Fibroblast of peridontal ligament (primary cell): ENCODE results near the gene CD300A.
A peak's percentile ranks its signal among the peaks of the same experiment; 100 is the strongest.

Source experiments
- DNase-seq: peaks from one replicate; pipeline ENCODE4 v3.0.0-alpha.2; 2010; ENCODE audit errors: extremely low read depth

The CD300A gene

DNA sequence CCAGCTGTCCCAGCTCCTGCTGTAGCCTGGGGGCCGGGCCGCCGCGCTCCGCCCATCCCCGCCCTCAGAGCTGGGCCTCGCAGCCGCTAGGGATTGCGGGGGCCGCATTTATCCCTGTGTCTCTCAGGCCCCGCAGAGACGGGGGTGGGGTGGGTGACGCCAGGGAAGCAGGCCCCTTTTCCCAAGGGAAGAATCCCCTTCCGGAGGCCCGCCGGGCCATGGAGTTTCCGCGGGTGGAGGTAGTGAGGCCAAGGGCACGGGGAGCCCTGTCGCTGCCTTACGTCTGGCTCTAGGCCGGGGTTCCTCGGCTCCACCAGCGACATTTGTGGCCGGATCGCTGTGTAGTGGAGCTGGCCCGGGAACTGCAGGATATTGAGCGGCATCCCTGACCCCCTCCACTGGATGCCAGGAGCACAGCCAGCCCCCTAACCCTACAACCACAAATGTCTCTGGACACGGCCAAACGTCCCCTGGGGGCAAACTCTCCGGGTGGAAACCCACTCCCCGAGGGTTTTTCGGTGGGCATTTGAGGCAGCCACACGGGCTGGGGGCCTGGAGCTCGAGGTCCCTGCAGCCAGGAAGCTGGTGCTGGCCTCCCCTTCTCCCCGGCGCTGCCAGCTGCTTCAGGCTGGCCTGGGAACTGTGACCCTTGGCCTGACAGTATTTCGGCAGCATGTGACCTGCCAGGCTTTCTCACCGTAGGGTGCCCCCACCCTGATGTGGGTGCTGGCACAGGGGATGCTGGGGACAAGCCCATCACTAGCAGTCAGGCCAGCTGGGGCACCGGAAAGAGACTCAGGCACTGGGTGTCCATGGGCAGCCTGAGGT is 12.0 kb upstream of the CD300A start:
- peak; percentile 1 for DNase-seq

GRCh38 chr17:74455025-74455545 is 11.3 kb upstream of the CD300A start:
- no peak for DNase-seq

GRCh38 chr17:74455821-74456220 is 10.6 kb upstream of the CD300A start:
- no peak for DNase-seq

GRCh38 chr17:74457146-74457819 is 9.2 kb upstream of the CD300A start:
- peak; percentile 45 for DNase-seq

GRCh38 chr17:74457820-74458166 is 8.6 kb upstream of the CD300A start:
- DNase-seq: no peak

DNA sequence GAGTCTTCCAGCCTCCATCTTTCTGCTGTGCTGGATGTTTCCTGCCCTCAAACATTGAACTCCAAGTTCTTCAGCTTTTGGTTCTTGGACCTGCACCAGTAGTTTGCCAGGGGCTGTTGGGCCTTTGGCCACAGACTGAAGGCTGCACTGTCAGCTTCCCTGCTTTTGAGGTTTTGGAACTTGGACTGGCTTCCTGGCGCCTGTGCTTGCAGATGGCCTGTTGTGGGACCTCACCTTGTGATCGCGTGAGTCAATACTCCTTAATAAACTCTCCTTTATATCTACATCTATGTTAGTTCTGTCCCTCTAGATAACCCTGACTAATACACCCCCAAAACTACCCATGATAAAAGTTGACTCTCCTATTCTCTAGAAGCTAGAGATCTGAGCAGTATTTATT is 7.6 kb upstream of the CD300A start:
- DNase-seq: no peak

- DNase-seq: no peak
Observed at GRCh38 chr17:74459622-74460021, 6.8 kb upstream of the CD300A start.

GRCh38 chr17:74460241-74460640 is 6.2 kb upstream of the CD300A start:
- DNase-seq: no peak

DNA sequence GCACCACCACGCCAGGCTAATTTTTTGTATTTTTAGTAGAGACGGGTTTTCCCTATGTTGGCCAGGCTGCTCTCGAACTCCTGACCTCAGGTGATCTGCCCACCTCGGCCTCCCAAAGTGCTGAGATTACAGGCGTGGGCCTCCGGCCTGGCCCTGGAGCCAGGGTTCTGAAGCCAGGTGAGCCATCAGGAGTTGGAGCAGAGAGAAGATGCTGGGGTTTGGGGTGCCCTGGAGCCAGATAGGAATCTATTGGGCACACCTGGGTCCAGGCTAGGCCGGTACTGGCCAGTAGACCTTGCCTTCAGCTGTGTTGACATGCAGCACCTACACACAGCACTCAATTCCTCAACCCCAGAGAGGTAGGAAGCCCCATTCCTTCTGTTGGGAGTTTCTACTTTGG is 5.4 kb upstream of the CD300A start:
- DNase-seq: no peak

DNA sequence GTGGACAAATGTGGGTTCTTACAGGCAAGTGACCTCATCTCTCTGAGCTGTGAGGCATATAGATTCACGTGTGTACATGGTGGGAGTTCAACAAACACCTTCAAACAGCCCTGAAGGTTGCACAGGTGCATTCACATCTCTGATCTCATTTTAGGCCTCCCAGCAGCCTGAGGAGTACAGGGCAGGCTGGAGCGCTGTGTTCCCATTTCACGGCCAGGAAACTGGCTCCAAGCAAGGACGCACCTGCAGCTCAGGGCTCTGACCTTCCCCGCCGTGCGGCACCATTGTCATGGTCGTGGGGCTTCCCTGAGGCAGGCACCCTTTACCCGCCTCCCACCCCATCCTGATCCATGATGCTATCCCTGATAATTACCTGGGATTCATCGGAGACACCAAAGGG is 4.8 kb upstream of the CD300A start:
- DNase-seq: no peak

DNA sequence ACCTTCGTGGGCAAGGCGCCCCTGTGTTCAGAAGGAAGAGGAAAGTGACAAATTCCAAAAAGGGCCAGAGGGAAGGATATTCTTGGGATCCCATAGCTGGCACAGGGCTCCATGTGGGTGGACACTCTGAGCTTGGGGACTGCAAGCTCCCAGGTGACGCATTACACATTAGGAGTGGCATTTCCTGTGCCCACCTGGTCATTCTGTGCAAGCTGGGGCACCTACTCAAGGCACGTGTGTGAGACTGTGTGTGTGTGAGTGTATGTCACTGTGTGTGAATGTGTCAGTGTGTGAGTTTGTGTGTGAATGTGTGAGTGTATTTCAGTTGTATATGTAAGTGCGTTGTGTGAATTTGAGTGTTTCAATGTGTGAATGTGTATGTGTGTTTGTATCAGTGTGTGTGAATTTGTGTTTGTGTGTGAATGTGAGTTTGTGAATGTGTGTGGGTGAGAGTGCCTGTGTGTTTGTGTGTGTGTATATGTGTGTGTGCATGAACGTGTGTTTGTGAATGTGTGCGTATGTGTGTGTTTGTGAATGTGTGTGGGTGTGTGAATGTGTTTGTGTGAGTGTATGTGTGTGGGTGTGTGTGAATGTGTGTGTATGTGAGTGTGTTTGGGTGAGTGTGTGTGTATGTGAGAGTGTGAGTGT is 1.6 kb upstream of the CD300A start:
- DNase-seq: no peak

GRCh38 chr17:74465378-74466110 is 890 bp upstream of the CD300A start:
- no peak for DNase-seq

DNA sequence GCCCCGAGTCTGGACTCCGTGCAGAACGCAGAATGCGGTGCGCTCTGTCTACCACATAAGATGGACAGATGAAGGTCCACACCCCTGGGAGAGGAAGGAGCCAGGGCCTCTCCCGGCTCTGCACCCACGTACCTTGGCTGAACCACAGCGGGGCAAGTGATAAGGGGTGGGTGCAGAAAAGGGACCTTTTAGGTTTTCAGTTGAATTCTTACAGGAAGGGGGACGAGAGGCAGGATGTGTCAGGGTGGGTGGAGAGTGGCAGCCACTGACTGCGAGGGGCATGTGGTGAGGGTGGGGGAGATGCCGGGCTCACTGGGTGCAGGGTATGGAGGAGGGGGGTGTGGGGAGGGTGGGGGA is 372 bp downstream of the CD300A start:
- no peak for DNase-seq

GRCh38 chr17:74467221-74467951 is 952 bp downstream of the CD300A start:
- DNase-seq: no peak

GRCh38 chr17:74471341-74471740 is 4.9 kb downstream of the CD300A start:
- no peak for DNase-seq

- no peak for DNase-seq
Observed at GRCh38 chr17:74472890-74473289, 6.5 kb downstream of the CD300A start.

DNA sequence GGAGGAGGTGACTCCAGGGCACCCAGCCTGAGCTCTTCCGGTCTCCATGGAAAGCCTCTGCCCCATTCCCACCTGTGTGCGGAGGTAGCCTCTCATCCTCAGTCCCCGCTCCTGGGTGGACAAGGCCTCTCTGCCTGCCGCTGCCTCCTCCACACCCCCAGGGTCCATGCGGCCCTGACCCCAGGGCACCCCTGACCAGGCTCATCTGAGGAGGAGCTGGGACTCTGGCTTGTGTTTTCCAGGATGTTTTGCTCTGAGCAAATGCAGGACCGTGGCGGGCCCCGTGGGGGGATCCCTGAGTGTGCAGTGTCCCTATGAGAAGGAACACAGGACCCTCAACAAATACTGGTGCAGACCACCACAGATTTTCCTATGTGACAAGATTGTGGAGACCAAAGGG is 6.9 kb downstream of the CD300A start:
- DNase-seq: no peak

GRCh38 chr17:74474043-74474792 is 7.8 kb downstream of the CD300A start:
- DNase-seq: no peak

GRCh38 chr17:74475189-74475588 is 8.8 kb downstream of the CD300A start:
- no peak for DNase-seq

DNA sequence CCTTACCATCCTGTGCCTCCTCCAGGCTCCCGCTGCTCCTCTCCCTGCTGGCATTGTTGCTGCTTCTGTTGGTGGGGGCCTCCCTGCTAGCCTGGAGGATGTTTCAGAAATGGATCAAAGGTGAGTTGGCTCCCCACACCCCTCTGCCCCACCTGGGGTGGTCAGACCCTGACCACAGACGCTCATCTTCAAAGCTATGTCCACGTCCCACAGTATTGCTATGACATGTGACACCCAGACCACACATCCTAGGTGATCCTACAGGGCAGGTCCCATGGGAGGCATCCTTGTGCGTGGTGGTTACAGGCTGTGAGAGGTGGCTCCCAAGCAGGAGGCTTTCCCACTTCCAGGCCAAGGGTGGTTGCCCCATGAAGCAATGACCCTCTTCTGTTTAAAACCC is 11.0 kb downstream of the CD300A start:
- DNase-seq: no peak
